22Rv1 (cell line): ENCODE results near the gene ORAI3.

Source experiments
- CTCF ChIP-seq: fragments of 450-650 bp; IDR thresholded peaks from 2 replicates; pipeline ENCODE4 v1.5.1; 2017; ENCODE audit warnings: mild to moderate bottlenecking
- ZFX ChIP-seq: fragments of 450-650 bp; IDR thresholded peaks from 2 replicates; pipeline ENCODE4 v1.6.1; 2017; ENCODE audit warnings: antibody characterized with exemption, borderline replicate concordance

DNA sequence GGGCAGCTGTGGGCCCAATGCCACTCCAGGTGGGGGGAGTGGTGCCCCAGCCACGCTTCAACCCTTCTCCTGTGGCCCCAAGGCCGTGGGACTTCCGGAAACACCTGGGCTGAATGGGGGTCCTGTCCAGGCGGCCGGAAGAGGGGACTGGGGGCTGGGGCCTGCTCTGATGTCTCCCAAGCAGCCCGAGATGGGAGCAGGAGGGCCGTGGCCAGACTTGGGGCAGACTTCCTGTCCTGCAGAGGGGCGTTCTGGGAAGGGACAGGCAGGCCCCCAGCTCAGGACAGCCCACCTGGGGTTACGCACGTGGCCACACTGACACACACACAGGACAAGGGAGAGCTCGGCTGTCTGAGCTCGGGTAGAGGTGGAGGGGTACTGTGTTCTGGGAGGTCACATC is 41.2 kb downstream of the ORAI3 start:
- no peak for TF ChIP-seq CTCF
- no peak for TF ChIP-seq ZFX
